SKM-1 treated with dmso at 0.1 percent for 144 hours (cell line): Measurements from ENCODE around the gene ZG16B.

Source experiments
- DNase-seq: peaks from one replicate; lab custom pipeline; 2025; ENCODE audit not compliant: unreplicated experiment; lab: John Stamatoyannopoulos, UW

ZG16B gene

DNA sequence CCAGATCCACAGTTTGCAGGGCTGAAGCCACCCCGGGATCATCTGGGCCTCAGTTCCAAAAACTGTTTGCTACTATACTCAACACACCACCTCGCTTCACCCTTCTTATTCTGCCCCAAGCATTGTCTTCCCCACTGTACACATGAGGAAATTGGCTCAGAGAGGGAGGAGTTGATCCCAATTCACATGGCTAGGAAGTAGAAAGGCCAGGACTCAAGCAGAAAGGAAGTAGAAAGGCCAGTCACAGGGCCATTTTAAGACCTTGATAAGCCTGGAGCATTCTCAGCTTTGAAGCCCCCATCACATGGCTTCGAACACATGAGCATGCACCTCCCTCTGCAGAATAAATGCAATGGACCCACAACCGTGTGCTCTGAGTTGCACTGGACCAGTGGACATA is 35.5 kb downstream of the ZG16B start:
- no peak for DNase-seq

DNA sequence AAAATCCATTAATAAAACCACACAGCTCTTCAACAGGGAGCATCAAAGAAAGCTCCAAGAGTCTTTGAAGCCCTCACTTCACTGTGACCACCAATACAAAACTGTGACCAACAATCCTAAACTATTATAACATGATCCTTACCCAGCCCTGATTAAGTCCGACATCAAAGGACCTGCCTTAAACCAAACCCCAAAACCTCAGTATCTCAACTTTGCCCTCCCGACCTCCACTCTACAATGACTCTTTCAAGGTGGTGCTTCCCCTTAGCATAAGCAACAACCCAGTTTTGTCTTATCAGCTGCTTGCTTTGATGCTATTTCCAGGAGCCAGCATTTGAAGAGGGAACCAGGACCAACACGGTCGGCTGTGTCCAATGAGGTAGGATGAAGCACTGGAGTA is 36.3 kb downstream of the ZG16B start:
- no peak for DNase-seq

- DNase-seq: no peak
These were observed 37.5 kb downstream of the ZG16B start for GRCh38 chr16:2867661-2867986.

DNA sequence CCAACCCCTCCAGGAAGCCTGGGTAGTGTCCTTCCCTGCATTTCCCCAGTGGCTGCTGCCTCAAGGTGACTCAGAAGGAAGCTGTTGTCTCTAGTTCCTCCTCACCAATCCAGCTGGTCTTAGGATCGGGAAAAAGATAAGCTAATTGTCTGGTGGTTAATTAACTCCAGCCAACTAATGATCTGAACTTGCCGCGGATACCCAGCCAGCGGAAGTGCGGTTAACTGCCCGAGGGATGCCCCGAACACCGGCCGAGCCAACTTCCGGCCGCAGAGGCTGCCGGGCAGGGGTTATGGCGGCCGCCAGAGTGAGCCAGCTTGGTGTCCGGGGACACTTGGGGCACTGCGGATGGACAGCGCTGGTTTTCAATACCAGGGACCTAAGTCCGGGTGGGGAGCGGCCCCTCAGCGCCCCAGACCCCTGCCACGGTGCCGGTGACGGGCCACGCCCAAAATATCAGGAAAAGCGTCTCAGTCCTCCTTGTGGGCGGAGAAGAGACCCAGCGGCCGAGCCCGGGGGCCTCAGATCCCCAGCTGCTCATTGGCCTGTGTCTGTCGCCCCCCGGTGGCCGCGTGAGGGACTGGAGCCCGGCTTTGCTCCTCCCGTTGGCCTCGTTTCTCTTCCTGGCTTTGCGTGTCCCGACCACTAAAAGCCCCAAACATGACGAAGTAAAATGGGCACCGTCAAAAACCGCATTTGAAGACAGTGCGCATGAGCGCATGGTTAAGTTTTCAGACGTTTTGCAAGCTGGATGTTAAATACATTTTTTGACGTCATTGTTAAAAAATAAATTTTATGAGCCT is 38.1 kb downstream of the ZG16B start:
- DNase-seq: peak; percentile 93

- no peak for DNase-seq
These were observed 41.8 kb downstream of the ZG16B start for GRCh38 chr16:2871926-2872325.

- DNase-seq: no peak
These were observed 44.2 kb downstream of the ZG16B start for GRCh38 chr16:2874032-2874911.

- peak; percentile 79 for DNase-seq
These were observed 44.8 kb downstream of the ZG16B start for GRCh38 chr16:2874912-2875362.

DNA sequence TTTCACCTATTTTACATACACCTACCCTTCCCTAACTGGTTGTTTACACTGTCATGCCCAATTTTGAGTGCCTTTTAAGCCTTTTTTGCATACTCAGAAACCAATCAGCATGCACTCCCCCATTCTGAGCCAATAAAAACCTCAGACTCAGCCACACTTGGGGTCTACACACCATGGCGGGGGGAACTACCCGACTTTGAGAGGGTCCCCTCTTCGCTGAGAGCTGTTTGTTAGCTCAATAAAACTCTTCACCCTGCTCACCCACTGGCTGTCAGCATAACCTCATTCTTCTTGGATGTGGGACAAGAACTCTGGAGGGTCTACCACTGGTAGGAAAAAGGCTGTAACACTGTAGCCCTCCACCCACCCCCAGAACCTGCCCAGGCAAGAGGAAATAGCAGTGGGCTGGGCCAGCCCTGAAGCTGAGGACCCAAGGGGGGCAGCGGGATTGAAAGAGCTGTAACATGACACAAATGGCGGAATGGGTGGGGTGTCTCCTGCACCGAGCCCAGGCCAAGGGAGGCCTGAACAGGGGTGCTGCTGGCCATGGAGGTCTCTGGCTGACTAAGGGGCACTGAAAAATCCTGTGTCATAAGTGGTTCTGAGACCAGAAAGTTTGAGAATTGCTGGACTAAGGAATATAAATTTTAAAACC is 49.9 kb downstream of the ZG16B start:
- no peak for DNase-seq
